Measurements from ENCODE around the gene NOBOX. TPM values are rescaled to one million over a fixed set of nuclear protein-coding genes. Genes with fewer than 3 reads are reported as not detected.
"Not testable (repeated sequence)": the region's sequence is repeated elsewhere in the genome, so short reads cannot be mapped to it uniquely, and the experiment has no call there.

The NOBOX gene
- not detected in 2 replicates for total RNA-seq

DNA sequence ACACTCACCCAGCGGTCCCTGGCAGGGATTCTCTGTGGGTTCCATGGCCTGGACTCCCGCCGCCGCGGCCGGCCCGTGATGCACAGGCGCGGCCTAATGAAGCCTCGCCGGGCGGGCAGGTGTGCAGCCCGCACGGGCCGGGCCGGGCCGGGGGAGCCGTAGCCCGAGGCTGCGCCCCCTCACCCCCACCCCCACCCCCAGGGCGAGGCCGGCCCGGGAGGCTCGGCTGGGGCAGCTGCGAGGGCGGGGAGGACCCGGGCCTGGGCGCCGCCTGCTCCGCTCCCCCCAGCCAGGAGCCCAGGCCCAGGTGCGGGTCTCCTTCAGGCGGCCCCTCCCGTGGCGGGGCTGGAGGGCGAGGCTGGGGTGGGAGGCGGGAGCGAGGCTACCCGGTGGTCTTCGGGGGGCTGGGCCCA is at the start of gene NOBOX:
TSS of gene NOBOX (minus strand) at position 45 of the 413 bp plus-strand sequence.
- Mint-ChIP-seq H3K27me3 (ENCODE audit: insufficient read depth) (peaks cover 5% of the 10 kb centered on the region), H3K27ac (no peak within 1 kb of the TSS), H3K9me3 (no peaks in the 10 kb centered on the region), H3K36me3 (ENCODE audit: low read depth) (no peaks in the 10 kb centered on the region), H3K4me3 (no peak within 1 kb of the TSS), H3K4me1 (ENCODE audit: low read depth) (no peaks in the 10 kb centered on the region)
- intact Hi-C loops (cut with micrococcal nuclease), result no loop called here
- no peak for DNase-seq (ENCODE audit: low spot score)

DNA sequence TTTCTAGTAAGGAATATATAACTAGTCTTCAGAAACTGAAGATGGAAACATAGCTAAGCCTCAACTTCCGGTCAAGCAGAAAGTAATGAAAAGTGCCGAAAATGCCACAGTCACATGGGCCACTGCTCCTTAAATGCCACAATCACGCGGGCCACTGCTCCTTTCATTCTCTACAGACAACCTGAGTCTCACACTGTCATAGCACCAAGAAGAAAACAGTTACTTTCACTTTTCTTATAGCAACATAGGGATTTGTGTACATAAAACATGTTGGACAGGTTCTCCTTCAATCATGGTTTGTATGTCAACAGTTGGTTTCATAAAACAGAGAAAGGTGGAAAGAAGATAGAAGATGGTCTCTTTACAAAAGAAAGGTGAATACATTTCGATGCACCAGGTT is 48.6 kb upstream of the NOBOX start:
- Mint-ChIP-seq H3K4me1 (ENCODE audit: low read depth) (no peaks in the 10 kb centered on the region), H3K9me3 (peaks cover 15% of the 10 kb centered on the region), H3K27me3 (ENCODE audit: insufficient read depth) (no peaks in the 10 kb centered on the region), H3K27ac (no peak overlapping the region), H3K36me3 (ENCODE audit: low read depth) (no peaks in the 10 kb centered on the region), H3K4me3 (no peak overlapping the region)
- DNase-seq (ENCODE audit: low spot score), result no peak
- intact Hi-C loops (cut with micrococcal nuclease), result no loop called here

- Mint-ChIP-seq H3K36me3 (ENCODE audit: low read depth) (no peaks in the 10 kb centered on the region), H3K27me3 (ENCODE audit: insufficient read depth) (peaks cover 2% of the 10 kb centered on the region), H3K4me3 (no peak overlapping the region), H3K4me1 (ENCODE audit: low read depth) (no peaks in the 10 kb centered on the region), H3K27ac (no peak overlapping the region), H3K9me3 (no peaks in the 10 kb centered on the region)
- DNase-seq (ENCODE audit: low spot score), result no peak
- intact Hi-C loops (cut with micrococcal nuclease), result no loop called here
Observed at GRCh38 chr7:144445590-144445989, 42.1 kb upstream of the NOBOX start.

- Mint-ChIP-seq H3K36me3 (ENCODE audit: low read depth) (no peaks in the 10 kb centered on the region), H3K4me3 (no peak overlapping the region), H3K27me3 (ENCODE audit: insufficient read depth) (peaks cover 4% of the 10 kb centered on the region), H3K4me1 (ENCODE audit: low read depth) (no peaks in the 10 kb centered on the region), H3K9me3 (no peaks in the 10 kb centered on the region), H3K27ac (no peak overlapping the region)
- no peak for DNase-seq (ENCODE audit: low spot score)
- intact Hi-C loops (cut with micrococcal nuclease), result loop anchor here (5.0 kb wide), 1 partner anchor 262 kb away; no protein-coding TSS in a partner anchor
Observed at GRCh38 chr7:144439717-144440205, 36.3 kb upstream of the NOBOX start.

DNA sequence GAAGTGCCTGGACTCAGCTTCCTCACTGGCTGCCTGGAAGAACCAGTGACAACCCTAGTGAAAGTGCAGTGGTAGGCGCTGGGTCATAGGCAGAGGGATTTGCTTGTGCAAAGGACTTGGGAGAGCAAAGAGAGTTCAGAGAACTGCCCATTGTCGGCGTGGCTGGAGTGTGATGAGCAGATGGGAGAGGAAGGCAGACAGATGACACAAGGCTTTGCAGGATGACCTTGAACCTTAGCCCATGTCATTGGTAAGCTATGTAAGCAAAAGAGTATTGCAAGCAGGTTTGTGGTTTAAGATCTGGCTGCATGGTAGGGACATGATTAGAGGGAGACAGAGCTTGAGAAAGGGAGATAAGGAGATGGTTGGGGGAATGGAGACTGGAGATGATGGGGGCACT is 35.3 kb upstream of the NOBOX start:
- Mint-ChIP-seq H3K4me1 (ENCODE audit: low read depth) (no peaks in the 10 kb centered on the region), H3K27me3 (ENCODE audit: insufficient read depth) (peaks cover 2% of the 10 kb centered on the region), H3K36me3 (ENCODE audit: low read depth) (no peaks in the 10 kb centered on the region), H3K27ac (no peak overlapping the region), H3K9me3 (no peaks in the 10 kb centered on the region), H3K4me3 (no peak overlapping the region)
- no peak for DNase-seq (ENCODE audit: low spot score)
- intact Hi-C loops (cut with micrococcal nuclease), result loop anchor here (5.0 kb wide), 1 partner anchor 261 kb away; no protein-coding TSS in a partner anchor

GRCh38 chr7:144437370-144438191 is 34.1 kb upstream of the NOBOX start:
- Mint-ChIP-seq H3K4me3 (no peak overlapping the region), H3K4me1 (ENCODE audit: low read depth) (no peaks in the 10 kb centered on the region), H3K27ac (no peak overlapping the region), H3K27me3 (ENCODE audit: insufficient read depth) (peaks cover 2% of the 10 kb centered on the region), H3K36me3 (ENCODE audit: low read depth) (no peaks in the 10 kb centered on the region), H3K9me3 (no peaks in the 10 kb centered on the region)
- DNase-seq (ENCODE audit: low spot score), result peak; percentile 13
- intact Hi-C loops (cut with micrococcal nuclease), result loop anchor here (1.0 to 5.0 kb wide), 2 partner anchors 46 to 260 kb away; no protein-coding TSS in a partner anchor

DNA sequence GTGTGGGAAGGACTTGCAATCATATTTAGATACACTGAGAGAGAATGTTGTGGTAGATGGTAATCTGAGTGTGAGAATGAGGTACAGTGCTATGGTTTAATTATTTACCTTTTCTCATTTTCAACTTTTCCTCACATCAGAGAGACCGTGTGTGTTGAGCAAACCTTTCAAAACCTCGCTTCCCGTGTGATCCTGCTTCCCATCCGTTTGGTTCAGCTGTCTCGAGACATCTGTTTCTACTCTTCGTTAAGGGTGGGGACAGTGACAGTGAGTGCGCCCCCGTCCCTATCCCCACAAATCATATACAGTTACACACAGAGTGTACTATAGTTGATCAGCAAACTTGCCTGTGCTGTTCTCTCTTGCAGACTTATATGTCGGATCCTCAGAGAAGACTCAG is 33.0 kb upstream of the NOBOX start:
- Mint-ChIP-seq H3K27me3 (ENCODE audit: insufficient read depth) (peaks cover 2% of the 10 kb centered on the region), H3K9me3 (no peaks in the 10 kb centered on the region), H3K4me1 (ENCODE audit: low read depth) (no peaks in the 10 kb centered on the region), H3K4me3 (no peak overlapping the region), H3K27ac (no peak overlapping the region), H3K36me3 (ENCODE audit: low read depth) (no peaks in the 10 kb centered on the region)
- no peak for DNase-seq (ENCODE audit: low spot score)
- intact Hi-C loops (cut with micrococcal nuclease), result loop anchor here (5.0 kb wide), 1 partner anchor 259 kb away; no protein-coding TSS in a partner anchor

DNA sequence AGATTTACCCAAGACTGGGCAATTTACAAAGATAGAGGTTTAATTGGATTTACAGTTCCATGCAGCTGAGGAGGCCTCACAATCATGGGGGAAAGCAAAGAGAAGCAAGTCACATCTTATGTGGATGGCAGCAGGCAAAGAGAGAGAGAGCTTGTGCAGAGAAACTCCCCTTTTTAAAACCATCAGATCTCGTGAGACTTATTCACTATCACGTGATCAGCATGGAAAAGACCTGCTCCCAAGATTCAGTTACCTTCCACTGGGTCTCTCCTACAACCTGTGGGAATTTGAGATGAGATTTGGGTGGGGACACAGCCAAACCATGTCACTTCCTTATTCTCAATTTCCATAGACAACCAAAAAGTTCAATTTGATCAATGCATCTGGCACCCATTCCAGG is 24.9 kb upstream of the NOBOX start:
- Mint-ChIP-seq H3K27me3 (ENCODE audit: insufficient read depth) (no peaks in the 10 kb centered on the region), H3K4me1 (ENCODE audit: low read depth) (no peaks in the 10 kb centered on the region), H3K27ac (no peak overlapping the region), H3K9me3 (peaks cover 21% of the 10 kb centered on the region), H3K36me3 (ENCODE audit: low read depth) (no peaks in the 10 kb centered on the region), H3K4me3 (no peak overlapping the region)
- intact Hi-C loops (cut with micrococcal nuclease), result no loop called here
- no peak for DNase-seq (ENCODE audit: low spot score)

DNA sequence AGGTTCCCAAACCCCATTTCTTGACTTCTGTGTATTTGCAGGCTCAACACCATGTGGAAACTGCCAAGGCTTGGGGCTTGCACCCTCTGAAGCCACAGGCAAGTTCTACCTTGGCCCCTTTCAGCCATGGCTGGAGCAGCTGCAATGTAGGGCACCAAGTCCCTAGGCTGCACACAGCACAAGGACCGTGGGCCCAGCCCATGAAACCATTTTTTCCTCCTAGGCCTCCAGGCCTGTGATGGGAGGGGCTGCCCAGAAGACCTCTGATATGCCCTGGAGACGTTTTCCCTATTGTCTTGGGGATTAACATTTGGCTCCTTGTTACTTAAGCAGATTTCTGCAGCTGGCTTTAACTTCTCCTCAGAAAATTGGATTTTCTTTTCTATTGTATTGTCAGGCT is 24.0 kb upstream of the NOBOX start:
- H3K27ac Mint-ChIP-seq; intact Hi-C loops (cut with micrococcal nuclease); H3K27me3 Mint-ChIP-seq (ENCODE audit: insufficient read depth); H3K4me3 Mint-ChIP-seq; DNase-seq (ENCODE audit: low spot score); H3K4me1 Mint-ChIP-seq (ENCODE audit: low read depth); H3K36me3 Mint-ChIP-seq (ENCODE audit: low read depth): not testable (repeated sequence)
- H3K9me3 Mint-ChIP-seq, result peaks cover 21% of the 10 kb centered on the region

GRCh38 chr7:144418931-144419330 is 15.4 kb upstream of the NOBOX start:
- H3K36me3 Mint-ChIP-seq (ENCODE audit: low read depth); H3K27me3 Mint-ChIP-seq (ENCODE audit: insufficient read depth); H3K27ac Mint-ChIP-seq; DNase-seq (ENCODE audit: low spot score); intact Hi-C loops (cut with micrococcal nuclease); H3K9me3 Mint-ChIP-seq; H3K4me1 Mint-ChIP-seq (ENCODE audit: low read depth); H3K4me3 Mint-ChIP-seq: not testable (repeated sequence)

DNA sequence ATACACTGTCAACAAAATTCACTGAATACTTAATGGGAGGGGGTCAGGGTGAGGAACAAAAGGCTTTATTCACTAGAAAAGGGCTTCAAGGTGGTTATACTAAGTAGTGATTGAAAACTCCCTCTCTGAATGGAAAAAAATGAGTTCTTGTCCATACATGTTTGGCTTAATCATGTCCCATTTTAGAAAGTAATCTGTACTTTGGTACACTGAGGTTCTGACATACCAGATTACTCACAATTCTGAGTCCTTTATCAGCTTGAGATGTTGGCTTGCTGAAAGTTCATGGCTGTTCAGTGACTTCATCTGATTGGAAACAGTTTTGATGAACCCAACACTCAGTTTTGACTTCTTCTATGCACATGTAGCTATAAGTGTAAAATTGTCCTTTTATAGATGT is 12.8 kb upstream of the NOBOX start:
- no peaks in the 10 kb centered on the region for H3K9me3 Mint-ChIP-seq
- H3K27me3 Mint-ChIP-seq (ENCODE audit: insufficient read depth), result peaks cover 5% of the 10 kb centered on the region
- H3K4me3 Mint-ChIP-seq, result no peak overlapping the region
- intact Hi-C loops (cut with micrococcal nuclease), result no loop called here
- H3K36me3 Mint-ChIP-seq (ENCODE audit: low read depth), result no peaks in the 10 kb centered on the region
- DNase-seq (ENCODE audit: low spot score), result no peak
- H3K4me1 Mint-ChIP-seq (ENCODE audit: low read depth), result no peaks in the 10 kb centered on the region
- H3K27ac Mint-ChIP-seq, result no peak overlapping the region

DNA sequence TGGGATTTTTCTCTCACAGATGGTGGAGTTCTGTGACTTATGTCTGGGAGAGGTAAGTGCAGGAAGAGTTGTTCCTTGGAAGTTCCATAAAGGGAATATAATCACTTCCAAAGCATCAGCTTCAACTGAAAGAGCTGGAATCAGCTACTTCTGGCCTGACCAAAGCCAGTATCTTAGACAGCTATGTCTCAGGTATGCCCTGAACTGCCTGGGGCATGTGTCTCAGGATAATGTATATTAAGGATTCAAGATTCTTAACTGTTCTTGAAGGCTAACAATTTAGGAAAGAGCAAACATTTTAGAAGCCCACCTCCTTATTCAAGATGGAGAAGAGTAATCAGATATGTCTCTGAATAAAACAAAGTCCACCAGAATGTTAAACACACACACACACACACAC is 12.4 kb upstream of the NOBOX start:
- H3K27ac Mint-ChIP-seq, result no peak overlapping the region

DNA sequence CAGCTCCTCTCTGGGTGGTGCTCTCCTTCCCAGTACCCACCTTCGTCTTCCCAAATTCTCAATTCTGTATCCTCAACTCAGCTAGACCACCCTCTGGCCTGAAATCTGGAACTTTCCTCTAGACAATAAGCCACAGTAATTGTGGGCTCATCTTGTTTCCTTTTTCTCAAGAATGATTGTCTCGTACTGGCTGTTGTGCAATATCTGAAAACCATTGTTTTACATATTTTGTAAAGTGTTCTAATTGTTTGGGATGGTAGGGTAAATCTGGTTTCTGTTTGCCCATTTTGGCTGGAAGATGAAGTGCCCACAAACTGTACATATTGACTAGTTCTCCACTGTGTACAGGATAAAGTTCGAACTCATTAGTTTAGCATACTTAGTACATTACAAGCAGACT is 11.3 kb upstream of the NOBOX start:
- H3K36me3 Mint-ChIP-seq (ENCODE audit: low read depth), result no peaks in the 10 kb centered on the region
- no peaks in the 10 kb centered on the region for H3K9me3 Mint-ChIP-seq
- no peaks in the 10 kb centered on the region for H3K4me1 Mint-ChIP-seq (ENCODE audit: low read depth)
- no peak for DNase-seq (ENCODE audit: low spot score)
- H3K27ac Mint-ChIP-seq, result no peak overlapping the region
- intact Hi-C loops (cut with micrococcal nuclease), result no loop called here
- peaks cover 6% of the 10 kb centered on the region for H3K27me3 Mint-ChIP-seq (ENCODE audit: insufficient read depth)
- no peak overlapping the region for H3K4me3 Mint-ChIP-seq

More for the DNA sequence above, 12.4 kb upstream of the NOBOX start:
- no peak for DNase-seq (ENCODE audit: low spot score)
- Mint-ChIP-seq H3K4me3 (no peak overlapping the region), H3K36me3 (ENCODE audit: low read depth) (no peaks in the 10 kb centered on the region), H3K4me1 (ENCODE audit: low read depth) (no peaks in the 10 kb centered on the region), H3K9me3 (no peaks in the 10 kb centered on the region), H3K27me3 (ENCODE audit: insufficient read depth) (peaks cover 5% of the 10 kb centered on the region)
- intact Hi-C loops (cut with micrococcal nuclease), result no loop called here

Data from activated T-helper 1 cell treated with anti-CD3 and anti-CD28 coated beads, Interleukin-12 subunit alpha, Interleukin-12 subunit beta, Interleukin-2, Interleukin-4 antibody, amounts not matched to agents 30 ng/mL and 10 ng/mL and 1 ng/mL, durations not matched to agents 14 hours and 24 hours and 36 hours (primary cell).